T follicular helper cell (primary cell): ENCODE data around the gene NET1.
"Not testable (repeated sequence)": the region's sequence is repeated elsewhere in the genome, so short reads cannot be mapped to it uniquely, and the experiment has no call there.

Source experiments
- DNase-seq: peaks from one replicate; pipeline ENCODE4 v3.0.0-alpha.2; 2020; ENCODE audit warnings: low read depth

The NET1 gene

GRCh38 chr10:5462841-5463293, 50.5 kb downstream of the NET1 start:
- no peak for DNase-seq

GRCh38 chr10:5464546-5464945, 52.2 kb downstream of the NET1 start:
- DNase-seq: no peak

- no peak for DNase-seq
These were observed 53.7 kb downstream of the NET1 start for GRCh38 chr10:5465976-5466450.

GRCh38 chr10:5466451-5467206, 54.3 kb downstream of the NET1 start:
- no peak for DNase-seq

- no peak for DNase-seq
These were observed 54.8 kb downstream of the NET1 start for GRCh38 chr10:5467207-5467535.

- DNase-seq: no peak
These were observed 55.4 kb downstream of the NET1 start for GRCh38 chr10:5467634-5468255.

- DNase-seq: no peak
These were observed 56.1 kb downstream of the NET1 start for GRCh38 chr10:5468262-5469106.

GRCh38 chr10:5469353-5470061, 57.1 kb downstream of the NET1 start:
- DNase-seq: no peak

- DNase-seq: no peak
These were observed 57.9 kb downstream of the NET1 start for GRCh38 chr10:5470062-5470751.

GRCh38 chr10:5474642-5475041, 62.3 kb downstream of the NET1 start:
- DNase-seq: not testable (repeated sequence)

- DNase-seq: not testable (repeated sequence)
These were observed 62.7 kb downstream of the NET1 start for GRCh38 chr10:5475088-5475487.

- not testable (repeated sequence) for DNase-seq
These were observed 63.8 kb downstream of the NET1 start for GRCh38 chr10:5475974-5476807.

- DNase-seq: no peak
These were observed 64.7 kb downstream of the NET1 start for GRCh38 chr10:5476918-5477525.

GRCh38 chr10:5477948-5478693, 65.8 kb downstream of the NET1 start:
- DNase-seq: no peak

- no peak for DNase-seq
These were observed 66.4 kb downstream of the NET1 start for GRCh38 chr10:5478694-5479305.

- DNase-seq: no peak
These were observed 67.3 kb downstream of the NET1 start for GRCh38 chr10:5479481-5480161.

GRCh38 chr10:5480162-5480941, 68.0 kb downstream of the NET1 start:
- DNase-seq: no peak
